Trophoblast cell (in vitro differentiated cells and primary cell): ENCODE measurements around the gene SEL1L3.

ENCODE experiments used
- DNase-seq, 2 donors: peaks; one replicate each; pipeline ENCODE4 v3.0.0-alpha.2; 2016
- H2AFZ ChIP-seq: 2 replicates; pipeline ENCODE4 v1.6.1; 2013; ENCODE audit warnings: low read length, moderate library complexity, mild to moderate bottlenecking; ENCODE audit not compliant: insufficient read depth, poor library complexity
- H2AK5ac ChIP-seq: 2 replicates; pipeline ENCODE4 v1.6.1; 2013; ENCODE audit warnings: mild to moderate bottlenecking, low read length
- H2BK120ac ChIP-seq: 2 replicates; pipeline ENCODE4 v1.6.1; 2013; ENCODE audit warnings: low read length, mild to moderate bottlenecking, moderate library complexity; ENCODE audit not compliant: insufficient read depth, poor library complexity
- H2BK12ac ChIP-seq: 2 replicates; pipeline ENCODE4 v1.6.1; 2013; ENCODE audit warnings: mild to moderate bottlenecking, low read length, moderate library complexity
- H2BK5ac ChIP-seq: 2 replicates; pipeline ENCODE4 v1.6.1; 2013; ENCODE audit warnings: low read length, low read depth, moderate library complexity, mild to moderate bottlenecking; ENCODE audit not compliant: poor library complexity
- H3K14ac ChIP-seq: 2 replicates; pipeline ENCODE4 v1.6.1; 2013; ENCODE audit warnings: mild to moderate bottlenecking, low read length
- H3K18ac ChIP-seq: 2 replicates; pipeline ENCODE4 v1.6.1; 2013; ENCODE audit warnings: mild to moderate bottlenecking, low read length
- H3K23ac ChIP-seq: 2 replicates; pipeline ENCODE4 v1.6.1; 2013; ENCODE audit warnings: low read length
- H3K27ac ChIP-seq: 2 replicates; pipeline ENCODE4 v1.5.1; 2013; ENCODE audit warnings: low read depth, mild to moderate bottlenecking, inconsistent platforms, low read length, moderate library complexity
- H3K27me3 ChIP-seq: 2 replicates; pipeline ENCODE4 v1.6.1; 2013; ENCODE audit warnings: inconsistent platforms, mild to moderate bottlenecking, low read length, moderate library complexity; ENCODE audit not compliant: insufficient read depth
- H3K36me3 ChIP-seq, 2 experiments: 1 replicate in 1 of 2; 2 replicates in 1 of 2; pipeline ENCODE4 v1.6.1; 2013; ENCODE audit warnings: low read length in 2 of 2, mild to moderate bottlenecking in 2 of 2, moderate library complexity in 1 of 2; ENCODE audit not compliant: insufficient read depth in 2 of 2, control insufficient read depth in 1 of 2
- H3K4ac ChIP-seq: 2 replicates; pipeline ENCODE4 v1.6.1; 2013; ENCODE audit warnings: low read depth, mild to moderate bottlenecking, low read length, moderate library complexity
- H3K4me1 ChIP-seq, 2 experiments: 1 replicate in 1 of 2; 2 replicates in 1 of 2; pipeline ENCODE4 v1.6.1; 2013; ENCODE audit warnings: low read length in 2 of 2, mild to moderate bottlenecking in 2 of 2, moderate library complexity in 1 of 2; ENCODE audit not compliant: insufficient read depth in 2 of 2, control insufficient read depth in 1 of 2
- H3K4me2 ChIP-seq: 2 replicates; pipeline ENCODE4 v1.6.1; 2013; ENCODE audit warnings: inconsistent platforms, mild to moderate bottlenecking, low read length, moderate library complexity
- H3K4me3 ChIP-seq: 2 replicates; pipeline ENCODE4 v1.5.1; 2013; ENCODE audit warnings: mild to moderate bottlenecking, low read depth, low read length, inconsistent platforms
- H3K79me1 ChIP-seq: one replicate; pipeline ENCODE4 v1.6.1; 2013; ENCODE audit warnings: low read length
- H3K79me2 ChIP-seq: 2 replicates; pipeline ENCODE4 v1.6.1; 2013; ENCODE audit warnings: low read length, mild to moderate bottlenecking; ENCODE audit not compliant: control insufficient read depth, insufficient read depth, poor library complexity
- H3K9ac ChIP-seq: 2 replicates; pipeline ENCODE4 v1.6.1; 2013; ENCODE audit warnings: mild to moderate bottlenecking, low read length
- H3K9me3 ChIP-seq: 2 replicates; pipeline ENCODE4 v1.6.1; 2013; ENCODE audit warnings: low read depth, mild to moderate bottlenecking, control low read depth, inconsistent platforms, low read length; ENCODE audit not compliant: insufficient read depth
- H4K12ac ChIP-seq: 2 replicates; pipeline ENCODE4 v1.6.1; 2013; ENCODE audit warnings: low read depth, mild to moderate bottlenecking, low read length, moderate library complexity
- H4K8ac ChIP-seq: 2 replicates; pipeline ENCODE4 v1.6.1; 2013; ENCODE audit warnings: low read depth, mild to moderate bottlenecking, low read length, moderate library complexity
- H4K91ac ChIP-seq: one replicate; pipeline ENCODE4 v1.6.1; 2013; ENCODE audit warnings: low read depth, mild to moderate bottlenecking, low read length, moderate library complexity
- WGBS: extraction: QIAGEN DNeasy Blood & Tissue Kit; methylation state at CpG from one replicate; pipeline ENCODE4 v1.1.7; 2013; ENCODE audit warnings: missing lambda C conversion rate; ENCODE audit not compliant: insufficient read length, insufficient coverage; ENCODE audit errors: extremely low coverage; 5-methylcytosine and 5-hydroxymethylcytosine counted together

Gene SEL1L3

DNA sequence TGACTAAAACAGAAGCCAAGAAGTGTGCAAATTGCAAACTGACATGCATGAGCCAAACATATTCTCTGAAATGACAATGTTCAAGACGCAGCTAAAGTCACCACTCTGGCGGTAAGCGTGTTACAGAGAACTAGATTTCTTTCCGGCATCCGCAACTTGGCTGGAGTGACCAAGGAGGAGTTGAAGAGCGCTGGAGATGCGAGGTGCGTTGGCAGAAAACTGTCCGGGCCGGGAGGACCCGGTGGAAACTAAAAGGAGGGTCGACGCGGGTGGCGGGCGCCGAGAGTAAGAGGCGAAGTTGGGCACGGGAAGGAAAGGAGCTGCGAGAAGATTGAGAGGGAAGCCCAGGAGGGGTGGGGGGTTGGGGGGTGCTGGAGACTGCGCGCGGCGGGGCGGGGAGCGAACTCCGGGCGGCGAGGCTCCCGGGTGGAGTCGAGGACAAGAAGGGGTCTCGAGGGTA, 807 bp downstream of the SEL1L3 start:
- no CpG with 5 or more reads among the region's 32 CpGs for WGBS
- no peak overlapping the region for H4K8ac ChIP-seq
- H2BK12ac ChIP-seq: no peak overlapping the region
- H3K9ac ChIP-seq: peak overlapping the region; percentile 3
- H4K91ac ChIP-seq: no peak overlapping the region
- no peak overlapping the region for H2BK120ac ChIP-seq
- H3K27me3 ChIP-seq: peaks cover 3% of the 10 kb centered on the region
- H3K4me1 ChIP-seq: peaks cover 5 to 10% of the 10 kb centered on the region in 2 experiments
- no peak overlapping the region for H3K14ac ChIP-seq
- H2BK5ac ChIP-seq: no peak overlapping the region
- H3K79me2 ChIP-seq: no peaks in the 10 kb centered on the region
- peak in 1 of 2 donors; percentile 42 for DNase-seq
- no peak overlapping the region for H2AFZ ChIP-seq
- H3K79me1 ChIP-seq: no peaks in the 10 kb centered on the region
- no peaks in the 10 kb centered on the region for H3K36me3 ChIP-seq
- H3K4ac ChIP-seq: no peak overlapping the region
- H3K4me3 ChIP-seq: peak overlapping the region; percentile 75
- peak overlapping the region; percentile 95 for H3K4me2 ChIP-seq
- H3K27ac ChIP-seq: no peak overlapping the region
- no peak overlapping the region for H3K23ac ChIP-seq
- H3K18ac ChIP-seq: no peak overlapping the region
- H2AK5ac ChIP-seq: no peak overlapping the region
- H3K9me3 ChIP-seq: no peaks in the 10 kb centered on the region
- H4K12ac ChIP-seq: no peak overlapping the region

DNA sequence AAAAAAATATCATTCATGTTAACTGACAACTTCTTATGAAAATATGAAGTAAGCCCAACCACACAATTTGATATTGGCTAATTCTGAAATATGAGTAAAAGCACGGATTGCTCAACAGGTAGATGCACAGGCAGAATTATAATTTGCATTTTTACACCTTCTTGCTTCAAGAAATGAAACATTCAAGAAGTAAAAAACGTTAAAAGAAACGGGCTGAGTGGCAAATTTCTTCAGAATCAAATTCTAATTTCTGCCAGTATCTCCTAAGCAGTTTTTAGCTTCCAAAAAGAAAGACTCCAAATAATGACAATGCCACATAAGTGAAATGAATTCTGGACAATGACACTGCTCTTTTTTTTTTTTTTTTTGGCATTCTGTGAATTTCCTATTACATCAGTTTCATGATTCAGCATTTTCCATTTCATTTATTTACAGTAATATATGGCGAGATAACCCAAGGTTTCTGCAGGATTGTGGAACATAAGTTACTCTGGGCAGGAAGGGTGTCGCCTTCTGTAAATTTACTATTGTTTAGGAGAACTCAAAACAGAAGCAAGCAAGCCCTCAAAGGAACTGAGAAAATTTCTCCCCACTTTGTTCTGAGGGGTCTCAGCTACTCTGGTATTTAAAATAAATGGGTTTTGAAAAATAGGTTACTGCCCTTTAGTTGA, 1.4 kb downstream of the SEL1L3 start:
- Histone ChIP-seq H3K79me2 (no peaks in the 10 kb centered on the region), H4K91ac (no peak overlapping the region), H2BK120ac (no peak overlapping the region), H2BK5ac (no peak overlapping the region), H3K4me3 (no peak overlapping the region), H3K36me3 (no peaks in the 10 kb centered on the region), H3K4ac (no peak overlapping the region), H3K79me1 (no peaks in the 10 kb centered on the region), H3K23ac (no peak overlapping the region), H4K12ac (no peak overlapping the region), H4K8ac (no peak overlapping the region), H2AFZ (no peak overlapping the region), H2BK12ac (no peak overlapping the region), H3K9me3 (no peaks in the 10 kb centered on the region), H2AK5ac (no peak overlapping the region), H3K27me3 (peaks cover 3% of the 10 kb centered on the region), H3K9ac (no peak overlapping the region), H3K4me1 (peaks cover 5 to 10% of the 10 kb centered on the region in 2 experiments), H3K4me2 (peak overlapping the region; percentile 95), H3K27ac (no peak overlapping the region), H3K18ac (no peak overlapping the region), H3K14ac (no peak overlapping the region)
- DNase-seq: peak in 1 of 2 donors; percentile 33
- no CpG with 5 or more reads among the region's 5 CpGs for WGBS

DNA sequence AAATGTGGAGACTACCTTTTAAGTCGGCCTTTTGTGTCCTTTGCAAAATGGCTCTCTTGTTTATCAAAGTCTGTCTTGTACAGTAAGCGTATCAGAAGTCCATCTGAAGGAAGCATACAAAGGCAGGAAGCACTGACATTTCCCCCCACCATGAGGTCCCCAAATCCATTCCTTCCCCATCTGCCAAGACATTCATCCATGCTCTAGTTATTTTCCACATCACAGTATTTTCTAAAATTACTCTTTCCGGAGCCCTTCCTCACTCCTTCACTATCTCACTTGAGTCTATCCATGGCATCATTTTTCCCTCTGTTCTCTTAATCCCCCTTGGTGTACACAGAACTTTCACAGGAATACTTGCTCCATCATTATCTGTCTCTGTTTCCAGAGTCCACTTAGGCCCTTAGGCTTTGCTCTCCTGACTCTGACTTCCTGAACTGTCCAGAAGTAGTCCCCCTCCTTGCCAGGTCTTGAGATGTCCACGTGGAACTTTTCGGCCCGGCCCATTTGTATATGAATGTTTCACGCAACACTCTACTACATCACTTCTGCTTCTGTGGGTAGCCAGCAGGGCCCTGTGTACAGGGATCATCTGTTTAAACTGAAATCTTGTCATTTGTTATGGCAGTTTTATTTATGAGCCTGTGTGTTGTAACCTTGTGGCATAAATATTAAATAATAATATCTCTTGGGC, 2.1 kb downstream of the SEL1L3 start:
- Histone ChIP-seq H2AK5ac (no peak overlapping the region), H3K27me3 (peaks cover 3% of the 10 kb centered on the region), H4K8ac (no peak overlapping the region), H3K79me2 (no peaks in the 10 kb centered on the region), H3K9me3 (no peaks in the 10 kb centered on the region), H4K91ac (no peak overlapping the region), H3K23ac (no peak overlapping the region), H2AFZ (no peak overlapping the region), H3K18ac (no peak overlapping the region), H3K9ac (no peak overlapping the region), H3K4me2 (no peak overlapping the region), H3K4me3 (no peak overlapping the region), H3K14ac (no peak overlapping the region), H3K27ac (no peak overlapping the region), H3K4ac (no peak overlapping the region), H2BK5ac (no peak overlapping the region), H3K4me1 (peaks cover 5 to 10% of the 10 kb centered on the region in 2 experiments), H3K79me1 (no peaks in the 10 kb centered on the region), H2BK12ac (no peak overlapping the region), H3K36me3 (no peaks in the 10 kb centered on the region), H2BK120ac (no peak overlapping the region), H4K12ac (no peak overlapping the region)
- no CpG with 5 or more reads among the region's 7 CpGs for WGBS
- DNase-seq: peak; percentile 3 to 21

DNA sequence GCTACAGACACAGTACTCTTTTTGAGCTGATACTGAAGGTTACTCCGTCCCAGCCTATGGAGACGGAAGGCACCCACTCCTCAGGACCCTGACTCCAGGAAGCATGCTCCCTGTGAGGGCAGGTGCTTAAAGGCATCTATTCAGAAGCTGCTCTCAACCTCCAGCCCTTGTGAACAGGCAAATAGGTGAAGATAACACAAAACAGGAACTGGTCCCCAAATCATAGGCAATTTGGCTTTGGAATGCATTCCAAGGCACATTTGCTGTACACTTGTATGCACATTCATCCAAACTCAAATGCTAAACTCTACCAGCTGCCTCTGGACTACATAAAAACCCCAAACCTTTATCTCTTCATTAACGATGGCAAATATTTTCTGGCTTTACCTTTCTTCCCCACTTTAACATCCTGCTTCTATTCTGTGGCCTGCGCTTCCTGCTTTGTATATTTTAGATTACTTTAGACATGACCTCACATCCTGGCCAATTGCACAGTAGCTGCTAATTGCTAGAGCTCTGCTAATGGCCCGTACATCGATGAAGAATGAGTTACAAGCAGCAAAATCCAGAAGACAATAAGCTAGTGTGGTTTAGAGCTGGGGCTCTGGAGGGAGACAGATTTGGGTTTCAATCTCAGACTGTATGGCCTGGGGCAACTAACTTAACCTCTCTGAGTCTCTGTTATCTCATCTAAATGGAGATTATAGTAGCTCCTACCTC, 3.2 kb downstream of the SEL1L3 start:
- Histone ChIP-seq H3K14ac (no peak overlapping the region), H3K4ac (no peak overlapping the region), H3K79me1 (no peaks in the 10 kb centered on the region), H2AFZ (no peak overlapping the region), H3K36me3 (no peaks in the 10 kb centered on the region), H3K27ac (no peak overlapping the region), H4K12ac (no peak overlapping the region), H3K4me3 (no peak overlapping the region), H3K23ac (no peak overlapping the region), H3K18ac (no peak overlapping the region), H3K9me3 (no peaks in the 10 kb centered on the region), H2BK5ac (no peak overlapping the region), H3K4me1 (peaks cover 5 to 14% of the 10 kb centered on the region in 2 experiments), H4K8ac (no peak overlapping the region), H4K91ac (no peak overlapping the region), H2BK12ac (no peak overlapping the region), H2AK5ac (no peak overlapping the region), H3K27me3 (peaks cover 3% of the 10 kb centered on the region), H3K79me2 (no peaks in the 10 kb centered on the region), H2BK120ac (no peak overlapping the region), H3K4me2 (no peak overlapping the region), H3K9ac (no peak overlapping the region)
- 100% methylated on average over 1 of the region's 6 CpGs for WGBS
- DNase-seq: no peak
